WTC11 (cell line): ENCODE data around the gene MORC2. TPM values are rescaled to one million over a fixed set of nuclear protein-coding genes. Genes with fewer than 3 reads are reported as not detected.

Source experiments
- ATAC-seq: fragments of 200-7000 bp; cut with Tn5 transposase; 2 replicates; pipeline ENCODE4 v1.10.0; 2021; ENCODE audit warnings: mild to moderate bottlenecking, moderate library complexity
- CTCF ChIA-PET: fragments of 300-600 bp; sonication (Branson Sonifier 250); formaldehyde crosslinking; loops from one replicate; lab custom pipeline; 2021; ENCODE audit warnings: antibody characterized with exemption; lab: Charles Lee
- POLR2A ChIA-PET: fragments of 350-600 bp; sonication (Branson Sonifier 250); formaldehyde crosslinking; loops from one replicate; lab custom pipeline; 2021; ENCODE audit warnings: antibody characterized with exemption; lab: Charles Lee
- DNase-seq: peaks from one replicate; pipeline ENCODE4 v3.0.0; 2021; ENCODE audit warnings: low spot score
- H3K27ac Mint-ChIP-seq: 2 replicates; pipeline ENCODE4 v1.8.0; 2021; ENCODE audit warnings: mixed read lengths
- H3K27me3 Mint-ChIP-seq: 2 replicates; pipeline ENCODE4 v1.8.0; 2021; ENCODE audit warnings: low read depth, mild to moderate bottlenecking, moderate library complexity, mixed read lengths
- H3K36me3 Mint-ChIP-seq: 2 replicates; pipeline ENCODE4 v1.8.0; 2021; ENCODE audit warnings: mixed read lengths
- H3K4me1 Mint-ChIP-seq: 2 replicates; pipeline ENCODE4 v1.8.0; 2022; ENCODE audit warnings: mixed read lengths
- H3K4me3 Mint-ChIP-seq: 2 replicates; pipeline ENCODE4 v1.8.0; 2021; ENCODE audit warnings: mild to moderate bottlenecking, moderate library complexity, mixed read lengths
- H3K9me3 Mint-ChIP-seq: 2 replicates; pipeline ENCODE4 v1.8.0; 2021; ENCODE audit warnings: mixed read lengths
- ARID4B ChIP-seq: sonication (generic); formaldehyde crosslinking; IDR thresholded peaks from 2 replicates; pipeline ENCODE4 v1.8.0; 2023; ENCODE audit warnings: missing genetic modification reagents, mild to moderate bottlenecking, borderline replicate concordance
- ETV6 ChIP-seq: sonication (generic); formaldehyde crosslinking; IDR thresholded peaks from 2 replicates; pipeline ENCODE4 v1.8.1; 2022; ENCODE audit warnings: mild to moderate bottlenecking, missing genetic modification reagents
- GABPB1 ChIP-seq: sonication (generic); formaldehyde crosslinking; IDR thresholded peaks from 2 replicates; pipeline ENCODE4 v1.8.1; 2023; ENCODE audit warnings: mild to moderate bottlenecking, missing genetic modification reagents
- STAT6 ChIP-seq: sonication (generic); formaldehyde crosslinking; conservative IDR thresholded peaks from 2 replicates; pipeline ENCODE4 v1.8.1; 2023; ENCODE audit warnings: mild to moderate bottlenecking, low read depth, missing genetic modification reagents, moderate library complexity
- ZNF121 ChIP-seq: sonication (generic); formaldehyde crosslinking; IDR thresholded peaks from 2 replicates; pipeline ENCODE4 v1.8.0; 2023; ENCODE audit warnings: missing genetic modification reagents
- ZNF232 ChIP-seq: sonication (generic); formaldehyde crosslinking; IDR thresholded peaks from 2 replicates; pipeline ENCODE4 v1.8.0; 2022; ENCODE audit warnings: mild to moderate bottlenecking, missing genetic modification reagents
- ZNF671 ChIP-seq: fragments of 250-450 bp; sonication (Bioruptor Pico); IDR thresholded peaks from 2 replicates; pipeline ENCODE4 v1.8.0; 2021; ENCODE audit warnings: mild to moderate bottlenecking
- total RNA-seq: library from RNA; stranded (reverse); gene quantifications from 3 replicates; pipeline ENCODE4 v1.2.3, GENCODE V29; 2021
- TF ChIP-seq, protein P1 (sequence below): sonication (generic); formaldehyde crosslinking; IDR thresholded peaks from 2 replicates; pipeline ENCODE4 v1.8.1; 2023; ENCODE audit warnings: mild to moderate bottlenecking, missing genetic modification reagents
- TF ChIP-seq, protein P2 (sequence below): sonication (generic); formaldehyde crosslinking; IDR thresholded peaks from 2 replicates; pipeline ENCODE4 v1.8.1; 2023; ENCODE audit warnings: mild to moderate bottlenecking, missing genetic modification reagents, moderate library complexity
- TF ChIP-seq, protein P3 (sequence below): fragments of 200-600 bp; IDR thresholded peaks from 2 replicates; pipeline ENCODE4 v1.8.0; 2022; ENCODE audit warnings: antibody characterized with exemption

MORC2 gene
- total RNA-seq, 1 experiment from 2014 or later: 62.3 TPM

DNA sequence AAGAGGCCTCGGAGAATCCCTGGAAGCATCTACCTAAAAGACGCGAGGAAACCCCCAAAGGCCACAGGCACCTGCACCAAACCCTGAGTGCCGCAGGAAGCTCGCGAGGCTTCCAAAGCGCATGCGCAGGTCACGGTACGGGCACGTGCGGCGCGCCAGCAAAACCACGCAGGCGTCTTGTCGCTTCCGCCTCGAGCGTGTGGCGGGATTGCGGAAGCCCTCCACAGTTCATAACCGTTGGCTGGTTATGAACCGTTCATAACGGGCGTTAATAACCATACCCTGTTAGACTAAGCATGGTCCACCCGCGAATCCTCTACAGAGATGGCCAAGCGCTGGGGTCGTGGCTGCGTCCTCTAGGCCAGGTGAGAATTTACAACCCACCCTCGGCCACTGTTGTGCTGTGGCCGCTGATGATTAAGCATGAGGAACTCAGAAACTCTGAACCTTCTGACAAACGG, 46.4 kb downstream of the MORC2 start (continued):
- TF ChIP-seq ETV6 (CRISPR knock-in tag): no peak
- TF ChIP-seq ZNF232 (CRISPR knock-in tag): no peak

DNA sequence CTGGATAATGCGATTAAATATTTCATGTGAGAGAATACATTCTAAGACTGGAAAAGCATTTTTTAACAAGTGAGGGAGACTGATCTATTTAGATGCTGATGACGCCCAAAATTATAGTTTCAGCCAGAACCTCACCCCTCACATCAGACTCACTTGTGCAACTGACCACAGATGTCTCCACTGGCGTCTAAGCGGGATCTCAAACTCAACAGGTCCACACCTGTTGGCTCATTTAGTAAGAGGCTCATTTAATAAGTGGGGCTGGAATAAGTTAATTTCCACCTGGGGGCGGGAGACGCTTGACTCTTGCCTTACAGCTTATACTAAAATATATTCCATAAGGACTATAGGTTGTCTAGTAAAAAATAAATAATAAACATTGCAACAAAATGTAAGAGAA, 47.5 kb downstream of the MORC2 start:
- Mint-ChIP-seq H3K27me3 (peaks cover 2% of the 10 kb centered on the region; the same call in 1 of the 2 replicates), H3K36me3 (peaks cover 29% of the 10 kb centered on the region), H3K4me1 (peaks cover 4% of the 10 kb centered on the region; the same call in 1 of the 2 replicates), H3K27ac (no peak overlapping the region), H3K4me3 (no peak overlapping the region), H3K9me3 (peaks cover 8% of the 10 kb centered on the region)
- POLR2A ChIA-PET: no interaction called here
- no peak for DNase-seq
- no peak for ATAC-seq
- CTCF ChIA-PET: interaction anchor here (0.7 to 2.7 kb wide), 7 partner anchors 29 to 990 kb away, joined by 3 to 15 read pairs (median 5); no protein-coding TSS in a partner anchor
- TF ChIP-seq ZNF671 (CRISPR knock-in tag) (no peak), STAT6 (CRISPR knock-in tag) (no peak), ZNF121 (CRISPR knock-in tag) (no peak), GABPB1 (CRISPR knock-in tag) (no peak), ZNF232 (CRISPR knock-in tag) (no peak)
- TF ChIP-seq, protein P1, sequence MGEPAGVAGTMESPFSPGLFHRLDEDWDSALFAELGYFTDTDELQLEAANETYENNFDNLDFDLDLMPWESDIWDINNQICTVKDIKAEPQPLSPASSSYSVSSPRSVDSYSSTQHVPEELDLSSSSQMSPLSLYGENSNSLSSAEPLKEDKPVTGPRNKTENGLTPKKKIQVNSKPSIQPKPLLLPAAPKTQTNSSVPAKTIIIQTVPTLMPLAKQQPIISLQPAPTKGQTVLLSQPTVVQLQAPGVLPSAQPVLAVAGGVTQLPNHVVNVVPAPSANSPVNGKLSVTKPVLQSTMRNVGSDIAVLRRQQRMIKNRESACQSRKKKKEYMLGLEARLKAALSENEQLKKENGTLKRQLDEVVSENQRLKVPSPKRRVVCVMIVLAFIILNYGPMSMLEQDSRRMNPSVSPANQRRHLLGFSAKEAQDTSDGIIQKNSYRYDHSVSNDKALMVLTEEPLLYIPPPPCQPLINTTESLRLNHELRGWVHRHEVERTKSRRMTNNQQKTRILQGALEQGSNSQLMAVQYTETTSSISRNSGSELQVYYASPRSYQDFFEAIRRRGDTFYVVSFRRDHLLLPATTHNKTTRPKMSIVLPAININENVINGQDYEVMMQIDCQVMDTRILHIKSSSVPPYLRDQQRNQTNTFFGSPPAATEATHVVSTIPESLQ (CRISPR knock-in tag): no peak
- TF ChIP-seq, protein P2, sequence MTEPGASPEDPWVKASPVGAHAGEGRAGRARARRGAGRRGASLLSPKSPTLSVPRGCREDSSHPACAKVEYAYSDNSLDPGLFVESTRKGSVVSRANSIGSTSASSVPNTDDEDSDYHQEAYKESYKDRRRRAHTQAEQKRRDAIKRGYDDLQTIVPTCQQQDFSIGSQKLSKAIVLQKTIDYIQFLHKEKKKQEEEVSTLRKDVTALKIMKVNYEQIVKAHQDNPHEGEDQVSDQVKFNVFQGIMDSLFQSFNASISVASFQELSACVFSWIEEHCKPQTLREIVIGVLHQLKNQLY (CRISPR knock-in tag): no peak

- ATAC-seq: peak; percentile 83
- POLR2A ChIA-PET: no interaction called here
- CTCF ChIA-PET: interaction anchor here (0.7 to 2.1 kb wide), 4 partner anchors 147 to 989 kb away, joined by 3 to 15 read pairs (median 4); no protein-coding TSS in a partner anchor
- H3K27me3 Mint-ChIP-seq: peaks cover 2% of the 10 kb centered on the region; the same call in 1 of the 2 replicates
- TF ChIP-seq, protein P3, sequence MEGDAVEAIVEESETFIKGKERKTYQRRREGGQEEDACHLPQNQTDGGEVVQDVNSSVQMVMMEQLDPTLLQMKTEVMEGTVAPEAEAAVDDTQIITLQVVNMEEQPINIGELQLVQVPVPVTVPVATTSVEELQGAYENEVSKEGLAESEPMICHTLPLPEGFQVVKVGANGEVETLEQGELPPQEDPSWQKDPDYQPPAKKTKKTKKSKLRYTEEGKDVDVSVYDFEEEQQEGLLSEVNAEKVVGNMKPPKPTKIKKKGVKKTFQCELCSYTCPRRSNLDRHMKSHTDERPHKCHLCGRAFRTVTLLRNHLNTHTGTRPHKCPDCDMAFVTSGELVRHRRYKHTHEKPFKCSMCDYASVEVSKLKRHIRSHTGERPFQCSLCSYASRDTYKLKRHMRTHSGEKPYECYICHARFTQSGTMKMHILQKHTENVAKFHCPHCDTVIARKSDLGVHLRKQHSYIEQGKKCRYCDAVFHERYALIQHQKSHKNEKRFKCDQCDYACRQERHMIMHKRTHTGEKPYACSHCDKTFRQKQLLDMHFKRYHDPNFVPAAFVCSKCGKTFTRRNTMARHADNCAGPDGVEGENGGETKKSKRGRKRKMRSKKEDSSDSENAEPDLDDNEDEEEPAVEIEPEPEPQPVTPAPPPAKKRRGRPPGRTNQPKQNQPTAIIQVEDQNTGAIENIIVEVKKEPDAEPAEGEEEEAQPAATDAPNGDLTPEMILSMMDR: peak; percentile 87
- TF ChIP-seq ARID4B (CRISPR knock-in tag): no peak
- TF ChIP-seq, protein P1 (CRISPR knock-in tag): no peak
- H3K36me3 Mint-ChIP-seq: peaks cover 30% of the 10 kb centered on the region
- peaks cover 13% of the 10 kb centered on the region for H3K9me3 Mint-ChIP-seq
- peak; percentile 88 for DNase-seq
- H3K4me1 Mint-ChIP-seq: peaks cover 4% of the 10 kb centered on the region; the same call in 1 of the 2 replicates
- no peak overlapping the region for H3K4me3 Mint-ChIP-seq
- H3K27ac Mint-ChIP-seq: no peak overlapping the region
Observed at GRCh38 chr22:30920407-30920806, 48.2 kb downstream of the MORC2 start.
